HepG2 (cell line): ENCODE results near the gene SDC4. TPM values are rescaled to one million over a fixed set of nuclear protein-coding genes. Genes with fewer than 3 reads are reported as not detected.

Experiments used
- ATAC-seq: fragments of 200-7000 bp; cut with Tn5 transposase; 3 replicates; pipeline ENCODE4 v1.9.1; 2020; ENCODE audit warnings: mild to moderate bottlenecking, moderate library complexity
- BruUV-seq: library from RNA; stranded (reverse); fragments of 400-500 nt; replicated peaks from 2 replicates; lab custom pipeline; 2021; lab: Mats Ljungman, UMichigan
- CTCF ChIA-PET: fragments of 300-600 bp; formaldehyde crosslinking; extraction: SDS; loops from one replicate; lab custom pipeline; 2021; ENCODE audit warnings: low total read pairs, inconsistent platforms, low intra/inter-chr PET ratio; lab: Yijun Ruan, JAX
- POLR2A ChIA-PET: fragments of 350-600 bp; sonication (Branson Sonifier 250); formaldehyde crosslinking; loops from one replicate; lab custom pipeline; 2020; ENCODE audit warnings: antibody characterized with exemption, inconsistent platforms; lab: Yijun Ruan, JAX
- DNase-seq: peaks from one replicate; pipeline ENCODE4 v3.0.0-alpha.2; 2015; ENCODE audit warnings: low spot score
- FAIRE-seq: peaks from 3 replicates; lab custom pipeline; 2011; peaks lifted over from hg19 to GRCh38; lab: Jason Lieb, UNC
- H2AFZ ChIP-seq: one replicate; pipeline ENCODE4 v1.6.1; 2011; ENCODE audit warnings: low read length, inconsistent platforms
- H3K27ac ChIP-seq: fragments of 300-600 bp; 3 replicates; pipeline ENCODE4 v1.8.0; 2011; ENCODE audit warnings: mixed run types, mild to moderate bottlenecking, mixed read lengths, low read length, inconsistent platforms; ENCODE audit not compliant: insufficient read depth; ENCODE audit errors: extremely low read length
- H3K27me3 ChIP-seq, 2 experiments: fragments of 200-600 bp in 1 of 2; 2 replicates in 1 of 2; 3 replicates in 1 of 2; pipeline versions ENCODE4 v1.6.0 to v1.8.0; 2011; ENCODE audit warnings: low read length in 2 of 2, mild to moderate bottlenecking in 2 of 2, moderate library complexity in 2 of 2, inconsistent platforms in 1 of 2; ENCODE audit not compliant: insufficient read depth in 2 of 2, control insufficient read depth in 1 of 2
- H3K36me3 ChIP-seq, 2 experiments: fragments of 200-600 bp in 1 of 2; replicated peaks in 1 of 2; 2 replicates in 1 of 2; 3 replicates in 1 of 2; pipeline versions ENCODE4 v1.5.1 to v1.8.0; 2011; ENCODE audit warnings: low read length in 2 of 2, inconsistent platforms in 1 of 2; ENCODE audit not compliant: insufficient read depth in 2 of 2, control insufficient read depth in 1 of 2
- H3K4me1 ChIP-seq: 2 replicates; pipeline ENCODE4 v1.5.1; 2012; ENCODE audit warnings: low read length, inconsistent platforms; ENCODE audit not compliant: insufficient read depth
- H3K4me2 ChIP-seq: 2 replicates; pipeline ENCODE4 v1.6.0; 2011; ENCODE audit warnings: low read depth, low read length, inconsistent platforms
- H3K4me3 ChIP-seq, 3 experiments: fragments of 200-600 bp in 1 of 3; sonication (generic), shearing (Covaris generic) in 1 of 3; replicated peaks in 1 of 3; 2 replicates each; pipeline ENCODE4 v1.5.1; 2011 to 2016; ENCODE audit warnings: low read length in 3 of 3, inconsistent platforms in 2 of 3, low read depth in 2 of 3, mild to moderate bottlenecking in 2 of 3, control low read depth in 1 of 3, mixed read lengths in 1 of 3; ENCODE audit not compliant: insufficient read depth in 1 of 3
- H3K79me2 ChIP-seq: one replicate; pipeline ENCODE4 v1.6.1; 2011; ENCODE audit warnings: low read length, inconsistent platforms; ENCODE audit not compliant: insufficient read depth
- H3K9ac ChIP-seq: 2 replicates; pipeline ENCODE4 v1.6.0; 2011; ENCODE audit warnings: mild to moderate bottlenecking, low read depth, low read length, inconsistent platforms; ENCODE audit not compliant: insufficient read depth
- H3K9me3 ChIP-seq: 2 replicates; pipeline ENCODE4 v1.5.1; 2012; ENCODE audit warnings: mild to moderate bottlenecking, low read length
- H4K20me1 ChIP-seq: 2 replicates; pipeline ENCODE4 v1.6.0; 2011; ENCODE audit warnings: inconsistent platforms, mild to moderate bottlenecking, low read length, moderate library complexity; ENCODE audit not compliant: insufficient read depth
- CREB1 ChIP-seq, 2 experiments: fragments of 450-650 bp in 1 of 2; IDR thresholded peaks; 2 replicates each; pipeline ENCODE4 v1.6.1; 2016 to 2017; ENCODE audit warnings: control low read depth in 1 of 2, mild to moderate bottlenecking in 1 of 2, missing compliant biosample characterization in 1 of 2, missing genetic modification characterization in 1 of 2
- GFI1 ChIP-seq: sonication (generic); formaldehyde crosslinking; IDR thresholded peaks from 2 replicates; pipeline ENCODE4 v1.5.0; 2020; ENCODE audit warnings: missing genetic modification reagents, mild to moderate bottlenecking, borderline replicate concordance
- GPBP1L1 ChIP-seq: sonication (generic); formaldehyde crosslinking; IDR thresholded peaks from 2 replicates; pipeline ENCODE4 v1.5.0; 2020; ENCODE audit warnings: mild to moderate bottlenecking, missing genetic modification reagents
- HOXA5 ChIP-seq: sonication (generic); formaldehyde crosslinking; IDR thresholded peaks from 2 replicates; pipeline ENCODE4 v1.4.0; 2020; ENCODE audit warnings: missing genetic modification reagents
- PHF8 ChIP-seq: sonication (generic); formaldehyde crosslinking; IDR thresholded peaks from 2 replicates; pipeline ENCODE4 v1.5.0; 2020; ENCODE audit warnings: missing genetic modification reagents
- RORA ChIP-seq: sonication (generic); formaldehyde crosslinking; IDR thresholded peaks from 2 replicates; pipeline ENCODE4 v1.5.0; 2020; ENCODE audit warnings: mild to moderate bottlenecking, missing genetic modification reagents, moderate library complexity
- SKIL ChIP-seq: sonication (generic); formaldehyde crosslinking; IDR thresholded peaks from 2 replicates; pipeline ENCODE4 v1.8.0; 2022; ENCODE audit warnings: missing genetic modification reagents, mild to moderate bottlenecking, moderate library complexity, borderline replicate concordance
- SNAPC4 ChIP-seq: sonication (generic); formaldehyde crosslinking; IDR thresholded peaks from 2 replicates; pipeline ENCODE4 v1.4.0; 2020; ENCODE audit warnings: mild to moderate bottlenecking, missing genetic modification reagents
- SP1 ChIP-seq, 2 experiments: fragments of 450-650 bp in 1 of 2; sonication (generic) in 1 of 2; formaldehyde crosslinking in 1 of 2; IDR thresholded peaks; 2 replicates each; pipeline versions ENCODE4 v1.4.0 to v1.6.1; 2016 to 2020; ENCODE audit warnings: missing genetic modification reagents in 1 of 2
- ZNF562 ChIP-seq: sonication (generic); formaldehyde crosslinking; IDR thresholded peaks from 2 replicates; pipeline ENCODE4 v1.8.0; 2022; ENCODE audit warnings: missing genetic modification reagents, borderline replicate concordance
- ZNF629 ChIP-seq: sonication (generic); formaldehyde crosslinking; conservative IDR thresholded peaks from 2 replicates; pipeline ENCODE4 v1.5.0; 2020; ENCODE audit warnings: missing genetic modification reagents
- ZNF710 ChIP-seq: sonication (generic); formaldehyde crosslinking; IDR thresholded peaks from 2 replicates; pipeline ENCODE4 v1.5.0; 2020; ENCODE audit warnings: mild to moderate bottlenecking, missing genetic modification reagents, borderline replicate concordance
- WGBS: methylation state at CpG from one replicate; pipeline ENCODE4 v1.1.6; 2017; ENCODE audit warnings: low lambda C conversion rate; 5-methylcytosine and 5-hydroxymethylcytosine counted together
- in situ Hi-C: cut with HindIII; loops from 2 replicates; pipeline ENCODE4 v1.10.0; 2017; ENCODE audit warnings: low pct_unique_long_range_greater_than_20kb; ENCODE audit not compliant: extremely low pct_ligation_motif_present
- intact Hi-C: fragments of 100-400 bp; cut with micrococcal nuclease; formaldehyde crosslinking; loops from one replicate; pipeline ENCODE4 v1.10.0; 2022; ENCODE audit not compliant: unreplicated experiment
- polyA plus RNA-seq, 8 experiments: library from polyadenylated mRNA; depleted of rRNA in 3 of 8; stranded (reverse) in 7 of 8; unstranded in 1 of 8; fragments of >200 nt; fragmentation: Illumina TruSeq in 4 of 8; extraction: Trizol in 4 of 8; gene quantifications; 2 replicates each; pipeline versions ENCODE4 v1.2.1 to v1.2.3, GENCODE V29; 2011 to 2016; ENCODE audit warnings: low read depth in 4 of 8, missing spikeins in 1 of 8, mixed read lengths in 1 of 8; ENCODE audit not compliant: insufficient read depth in 1 of 8
- total RNA-seq, 5 experiments: library from RNA; depleted of rRNA; stranded (reverse); fragments of >200 nt; fragmentation: Illumina TruSeq; extraction: Trizol; gene quantifications; 2 replicates each; pipeline ENCODE4 v1.2.3, GENCODE V29; 2016; ENCODE audit warnings: low read depth in 1 of 5

Gene SDC4
- total and polyA plus RNA-seq, 2 of the 13 experiments (the other 11 are each of a cell fraction or from before 2014, with no cell fraction given): 49.0 to 65.1 TPM

GRCh38 chr20:45288860-45289259 is 59.4 kb downstream of the SDC4 start (continued):
- no peak for TF ChIP-seq SKIL

- Histone ChIP-seq H3K9me3 (no peaks in the 10 kb centered on the region), H2AFZ (no peak overlapping the region), H3K4me1 (peaks cover 8% of the 10 kb centered on the region; the same call in 1 of the 2 replicates), H3K4me2 (no peak overlapping the region), H3K9ac (no peak overlapping the region), H3K79me2 (no peaks in the 10 kb centered on the region), H4K20me1 (no peaks in the 10 kb centered on the region), H3K27ac (no peak overlapping the region), H3K36me3 (no peaks in the 10 kb centered on the region)
- intact Hi-C loops: no loop called here
- WGBS: 31% methylated on average over 4 of the region's 4 CpGs
- DNase-seq (no peak), ATAC-seq (no peak), FAIRE-seq (no peak)
- BruUV-seq: no TSS peak
- TF ChIP-seq SP1 (IDR thresholded peaks at IDR 0.05): no peak
- TF ChIP-seq SP1 (CRISPR knock-in tag; IDR thresholded peaks at IDR 0.05): no peak
- no peak for TF ChIP-seq RORA (CRISPR knock-in tag)
- TF ChIP-seq GFI1 (CRISPR knock-in tag): no peak
- TF ChIP-seq CREB1 (IDR thresholded peaks at IDR 0.05): no peak
- no peak for TF ChIP-seq CREB1 (CRISPR knock-in tag; IDR thresholded peaks at IDR 0.05)
- TF ChIP-seq ZNF629 (CRISPR knock-in tag): no peak
- no peak for TF ChIP-seq GPBP1L1
- no peak for TF ChIP-seq PHF8 (CRISPR knock-in tag)
- TF ChIP-seq SNAPC4 (CRISPR knock-in tag): no peak
- no peak for TF ChIP-seq ZNF562
- TF ChIP-seq HOXA5 (CRISPR knock-in tag): no peak
- no peak for TF ChIP-seq ZNF710 (CRISPR knock-in tag)
- TF ChIP-seq, all 625 proteins: peak for 0
- ChIA-PET POLR2A (no interaction called here), CTCF (no interaction called here)
- in situ Hi-C loops: no loop called here
- H3K4me3 ChIP-seq: no peak overlapping the region
- peaks cover 4 to 53% of the 10 kb centered on the region in 2 experiments; a peak in 4 of 5 replicates for H3K27me3 ChIP-seq
Measured at GRCh38 chr20:45288376-45288775, 59.8 kb downstream of the SDC4 start.
